ENCODE measurements around the gene CST8. TPM values are rescaled to one million over a fixed set of nuclear protein-coding genes. Genes with fewer than 3 reads are reported as not detected.

CST8 gene
- total RNA-seq, 2 experiments from 2014 or later, result not detected

- ATAC-seq (ENCODE audit: poor library complexity), result no peak
- Mint-ChIP-seq H3K36me3 (ENCODE audit: low read depth) (no peaks in the 10 kb centered on the region), H3K27ac (no peak overlapping the region), H3K4me3 (no peak overlapping the region), H3K4me1 (ENCODE audit: low read depth) (no peaks in the 10 kb centered on the region), H3K27me3 (peaks cover 15% of the 10 kb centered on the region), H3K9me3 (no peaks in the 10 kb centered on the region)
- H3K27ac ChIP-seq (ENCODE audit: low read depth in 1 of 2, low read length in 2 of 2), result no peak overlapping the region
- no peaks in the 10 kb centered on the region for H3K36me3 ChIP-seq (ENCODE audit: insufficient read depth, low read length)
- no peaks in the 10 kb centered on the region for H3K4me1 ChIP-seq (ENCODE audit: insufficient read depth, low read length)
- peaks cover 0 to 4% of the 10 kb centered on the region in 2 experiments for H3K27me3 ChIP-seq (ENCODE audit: control insufficient read depth in 1 of 2, insufficient read depth in 2 of 2, low read length in 2 of 2)
- no peaks in the 10 kb centered on the region for H3K9me3 ChIP-seq (ENCODE audit: control insufficient read depth in 1 of 2, insufficient read depth in 1 of 2, low read length in 2 of 2)
- TF ChIP-seq CTCF (IDR thresholded peaks at IDR 0.05), result no peak
- ChIA-PET CTCF (no interaction called here), POLR2A (no interaction called here)
- H3K4me3 ChIP-seq (ENCODE audit: low read length), result no peak overlapping the region
- DNase-seq, result no peak
- intact Hi-C loops (cut with DNase I, micrococcal nuclease), result no loop called here
Measured at GRCh38 chr20:23503649-23504048, 12.7 kb downstream of the CST8 start.

GRCh38 chr20:23507346-23507745 is 16.4 kb downstream of the CST8 start:
- H3K27ac Mint-ChIP-seq, result no peak overlapping the region
- Histone ChIP-seq H3K9me3 (ENCODE audit: control insufficient read depth in 1 of 2, insufficient read depth in 1 of 2, low read length in 2 of 2) (no peaks in the 10 kb centered on the region), H3K27ac (ENCODE audit: low read depth in 1 of 2, low read length in 2 of 2) (no peak overlapping the region), H3K4me1 (ENCODE audit: insufficient read depth, low read length) (no peaks in the 10 kb centered on the region), H3K4me3 (ENCODE audit: low read length) (no peak overlapping the region), H3K36me3 (ENCODE audit: insufficient read depth, low read length) (no peaks in the 10 kb centered on the region), H3K27me3 (ENCODE audit: control insufficient read depth in 1 of 2, insufficient read depth in 2 of 2, low read length in 2 of 2) (no peaks in the 10 kb centered on the region)
- H3K4me3 Mint-ChIP-seq, result no peak overlapping the region
- no peaks in the 10 kb centered on the region for H3K4me1 Mint-ChIP-seq (ENCODE audit: low read depth)
- H3K36me3 Mint-ChIP-seq (ENCODE audit: low read depth), result no peaks in the 10 kb centered on the region
- TF ChIP-seq CTCF (IDR thresholded peaks at IDR 0.05), result no peak
- POLR2A ChIA-PET, result no interaction called here
- ATAC-seq (ENCODE audit: poor library complexity) (no peak), DNase-seq (no peak)
- CTCF ChIA-PET, result no interaction called here
- intact Hi-C loops (cut with DNase I, micrococcal nuclease), result no loop called here
- no peaks in the 10 kb centered on the region for H3K9me3 Mint-ChIP-seq
- H3K27me3 Mint-ChIP-seq, result peaks cover 14% of the 10 kb centered on the region

- no peaks in the 10 kb centered on the region for H3K36me3 Mint-ChIP-seq (ENCODE audit: low read depth)
Measured at GRCh38 chr20:23508449-23509229, 17.7 kb downstream of the CST8 start.

More at GRCh38 chr20:23508449-23509229, 17.7 kb downstream of the CST8 start:
- DNase-seq, result no peak
- H3K4me1 Mint-ChIP-seq (ENCODE audit: low read depth), result no peaks in the 10 kb centered on the region
- Histone ChIP-seq H3K27ac (ENCODE audit: low read depth in 1 of 2, low read length in 2 of 2) (no peak overlapping the region), H3K9me3 (ENCODE audit: control insufficient read depth in 1 of 2, insufficient read depth in 1 of 2, low read length in 2 of 2) (no peaks in the 10 kb centered on the region), H3K27me3 (ENCODE audit: control insufficient read depth in 1 of 2, insufficient read depth in 2 of 2, low read length in 2 of 2) (no peaks in the 10 kb centered on the region), H3K36me3 (ENCODE audit: insufficient read depth, low read length) (no peaks in the 10 kb centered on the region), H3K4me1 (ENCODE audit: insufficient read depth, low read length) (no peaks in the 10 kb centered on the region), H3K4me3 (ENCODE audit: low read length) (no peak overlapping the region)
- H3K4me3 Mint-ChIP-seq, result no peak overlapping the region
- ChIA-PET POLR2A (no interaction called here), CTCF (no interaction called here)
- intact Hi-C loops (cut with DNase I, micrococcal nuclease), result no loop called here
- peaks cover 12% of the 10 kb centered on the region for H3K27me3 Mint-ChIP-seq
- H3K27ac Mint-ChIP-seq, result no peak overlapping the region
- TF ChIP-seq CTCF (IDR thresholded peaks at IDR 0.05), result no peak
- H3K9me3 Mint-ChIP-seq, result no peaks in the 10 kb centered on the region
- no peak for ATAC-seq (ENCODE audit: poor library complexity)
